GM18502 (cell line): ENCODE measurements around the gene IGFL1.
"Not testable (repeated sequence)": the region's sequence is repeated elsewhere in the genome, so short reads cannot be mapped to it uniquely, and the experiment has no call there.

Experiments used
- ATAC-seq: cut with Tn5 transposase; IDR thresholded peaks from one replicate; pipeline ENCODE4 v1.9.1; 2021; ENCODE audit warnings: mild to moderate bottlenecking; ENCODE audit not compliant: unreplicated experiment, poor library complexity

IGFL1 gene

GRCh38 chr19:46264801-46265200, 35.3 kb downstream of the IGFL1 start:
- not testable (repeated sequence) for ATAC-seq

- ATAC-seq: no peak
Measured at GRCh38 chr19:46265217-46265828, 35.8 kb downstream of the IGFL1 start.

- no peak for ATAC-seq
Measured at GRCh38 chr19:46269101-46269500, 39.6 kb downstream of the IGFL1 start.

GRCh38 chr19:46270521-46271256, 41.1 kb downstream of the IGFL1 start:
- no peak for ATAC-seq

GRCh38 chr19:46271481-46272197, 42.1 kb downstream of the IGFL1 start:
- no peak for ATAC-seq

- not testable (repeated sequence) for ATAC-seq
Measured at GRCh38 chr19:46273931-46274330, 44.4 kb downstream of the IGFL1 start.

- no peak for ATAC-seq
Measured at GRCh38 chr19:46279177-46279576, 49.6 kb downstream of the IGFL1 start.
